GM12865 (cell line): Measurements from ENCODE around the gene SLC66A2.

Experiments
- DNase-seq: peaks from one replicate; pipeline ENCODE4 v3.0.0; 2010; ENCODE audit warnings: low read depth
- H3K4me3 ChIP-seq: 2 replicates; pipeline ENCODE4 v1.5.1; 2011; ENCODE audit warnings: mild to moderate bottlenecking, low read depth, low read length, control low read depth
- TF ChIP-seq, protein P1 (sequence below): IDR thresholded peaks from 2 replicates; pipeline ENCODE4 v1.5.1; 2011; ENCODE audit warnings: low read length, control low read depth, low read depth, inconsistent platforms; ENCODE audit not compliant: insufficient read depth; ENCODE audit errors: missing control alignments

The SLC66A2 gene

DNA sequence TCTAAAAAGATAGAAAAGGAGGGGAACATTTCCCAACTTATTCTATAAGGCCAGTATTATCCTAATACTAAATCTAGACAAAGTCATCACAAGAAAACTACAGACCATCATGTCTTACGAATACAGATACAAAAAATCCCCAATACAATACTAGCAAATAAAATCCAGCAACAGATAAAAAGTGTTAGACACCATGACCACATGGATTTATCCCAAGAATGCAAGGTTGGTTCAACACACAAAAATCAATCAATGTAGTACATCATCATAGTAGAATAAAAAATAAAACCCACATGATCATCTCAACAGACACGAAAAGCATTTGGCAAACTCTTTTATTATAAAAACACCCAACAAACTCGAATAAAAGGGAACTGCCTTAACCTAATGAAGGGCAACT, 18.5 kb downstream of the SLC66A2 start:
- TF ChIP-seq, protein P1, sequence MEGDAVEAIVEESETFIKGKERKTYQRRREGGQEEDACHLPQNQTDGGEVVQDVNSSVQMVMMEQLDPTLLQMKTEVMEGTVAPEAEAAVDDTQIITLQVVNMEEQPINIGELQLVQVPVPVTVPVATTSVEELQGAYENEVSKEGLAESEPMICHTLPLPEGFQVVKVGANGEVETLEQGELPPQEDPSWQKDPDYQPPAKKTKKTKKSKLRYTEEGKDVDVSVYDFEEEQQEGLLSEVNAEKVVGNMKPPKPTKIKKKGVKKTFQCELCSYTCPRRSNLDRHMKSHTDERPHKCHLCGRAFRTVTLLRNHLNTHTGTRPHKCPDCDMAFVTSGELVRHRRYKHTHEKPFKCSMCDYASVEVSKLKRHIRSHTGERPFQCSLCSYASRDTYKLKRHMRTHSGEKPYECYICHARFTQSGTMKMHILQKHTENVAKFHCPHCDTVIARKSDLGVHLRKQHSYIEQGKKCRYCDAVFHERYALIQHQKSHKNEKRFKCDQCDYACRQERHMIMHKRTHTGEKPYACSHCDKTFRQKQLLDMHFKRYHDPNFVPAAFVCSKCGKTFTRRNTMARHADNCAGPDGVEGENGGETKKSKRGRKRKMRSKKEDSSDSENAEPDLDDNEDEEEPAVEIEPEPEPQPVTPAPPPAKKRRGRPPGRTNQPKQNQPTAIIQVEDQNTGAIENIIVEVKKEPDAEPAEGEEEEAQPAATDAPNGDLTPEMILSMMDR: no peak
- DNase-seq: no peak
- H3K4me3 ChIP-seq: no peak overlapping the region

DNA sequence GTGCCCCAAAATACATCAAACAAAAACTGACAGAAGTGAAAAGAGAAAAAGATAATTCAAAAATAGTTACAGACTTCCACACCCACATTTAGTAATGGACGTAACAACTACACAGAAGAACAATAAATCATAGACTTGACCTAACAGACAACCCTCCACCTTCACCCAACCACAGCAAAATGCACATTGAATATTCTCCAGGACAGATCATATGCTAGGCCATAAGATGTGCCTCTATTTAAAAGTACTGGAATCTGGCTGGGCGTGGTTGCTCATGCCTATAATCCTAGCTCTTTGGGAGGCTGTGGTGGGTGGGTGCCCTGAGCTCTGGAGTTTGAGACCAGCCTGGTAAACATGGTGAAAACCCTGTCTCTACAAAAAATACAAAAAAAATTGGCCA, 20.0 kb downstream of the SLC66A2 start:
- DNase-seq: no peak
- no peak overlapping the region for H3K4me3 ChIP-seq
- TF ChIP-seq, protein P1: no peak

- TF ChIP-seq, protein P1: no peak
- no peak overlapping the region for H3K4me3 ChIP-seq
- no peak for DNase-seq
These were observed 21.3 kb downstream of the SLC66A2 start for GRCh38 chr18:79930020-79930642.

GRCh38 chr18:79928563-79928960, 22.9 kb downstream of the SLC66A2 start:
- no peak for DNase-seq
- H3K4me3 ChIP-seq: no peak overlapping the region
- TF ChIP-seq, protein P1: no peak

DNA sequence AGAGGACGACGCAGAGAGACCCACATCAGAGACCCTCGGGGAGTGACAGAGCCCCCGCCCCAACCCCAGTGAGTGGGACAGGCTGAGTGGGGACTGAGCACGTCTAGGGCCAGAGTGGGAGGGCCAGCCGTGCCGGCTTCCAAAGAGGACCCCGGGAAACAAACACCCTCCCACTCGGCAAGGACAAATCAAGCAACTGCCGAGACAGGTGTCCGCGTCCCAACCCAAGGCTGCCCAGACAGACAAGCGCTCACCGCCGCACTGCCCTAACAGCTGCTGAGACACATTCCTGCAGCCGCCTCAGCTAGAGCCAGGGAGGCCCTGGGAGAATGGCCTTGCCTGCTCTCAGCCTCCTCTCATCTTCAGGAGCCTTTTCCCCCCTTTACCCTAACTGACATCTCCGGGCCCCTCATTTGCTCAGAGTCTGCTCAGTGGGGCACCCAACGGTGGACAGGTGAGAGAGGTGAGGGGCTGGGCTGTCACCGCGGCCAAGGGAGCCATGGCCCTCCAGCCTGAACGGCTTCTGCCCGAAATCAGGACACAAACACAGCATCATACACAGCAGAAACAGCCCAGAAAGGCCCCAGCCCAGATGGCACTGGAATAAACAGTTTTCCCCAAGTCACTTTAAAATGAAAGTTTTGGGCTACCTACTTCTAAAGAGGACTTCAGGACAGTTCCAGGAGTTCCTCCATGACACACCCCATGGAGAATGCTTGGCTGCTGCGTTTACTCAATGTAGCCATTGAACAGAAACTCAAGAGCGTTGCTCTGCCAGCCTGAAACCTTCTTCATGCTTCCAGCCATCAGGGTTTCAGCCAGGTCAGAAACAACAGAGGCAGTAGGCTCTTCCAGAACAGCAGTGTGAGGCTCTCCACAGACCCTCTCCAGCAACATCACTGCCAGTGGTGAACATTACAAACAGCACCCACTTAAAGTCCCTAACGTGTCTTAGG, 23.6 kb downstream of the SLC66A2 start:
- no peak for DNase-seq
- TF ChIP-seq, protein P1: no peak
- H3K4me3 ChIP-seq: no peak overlapping the region

DNA sequence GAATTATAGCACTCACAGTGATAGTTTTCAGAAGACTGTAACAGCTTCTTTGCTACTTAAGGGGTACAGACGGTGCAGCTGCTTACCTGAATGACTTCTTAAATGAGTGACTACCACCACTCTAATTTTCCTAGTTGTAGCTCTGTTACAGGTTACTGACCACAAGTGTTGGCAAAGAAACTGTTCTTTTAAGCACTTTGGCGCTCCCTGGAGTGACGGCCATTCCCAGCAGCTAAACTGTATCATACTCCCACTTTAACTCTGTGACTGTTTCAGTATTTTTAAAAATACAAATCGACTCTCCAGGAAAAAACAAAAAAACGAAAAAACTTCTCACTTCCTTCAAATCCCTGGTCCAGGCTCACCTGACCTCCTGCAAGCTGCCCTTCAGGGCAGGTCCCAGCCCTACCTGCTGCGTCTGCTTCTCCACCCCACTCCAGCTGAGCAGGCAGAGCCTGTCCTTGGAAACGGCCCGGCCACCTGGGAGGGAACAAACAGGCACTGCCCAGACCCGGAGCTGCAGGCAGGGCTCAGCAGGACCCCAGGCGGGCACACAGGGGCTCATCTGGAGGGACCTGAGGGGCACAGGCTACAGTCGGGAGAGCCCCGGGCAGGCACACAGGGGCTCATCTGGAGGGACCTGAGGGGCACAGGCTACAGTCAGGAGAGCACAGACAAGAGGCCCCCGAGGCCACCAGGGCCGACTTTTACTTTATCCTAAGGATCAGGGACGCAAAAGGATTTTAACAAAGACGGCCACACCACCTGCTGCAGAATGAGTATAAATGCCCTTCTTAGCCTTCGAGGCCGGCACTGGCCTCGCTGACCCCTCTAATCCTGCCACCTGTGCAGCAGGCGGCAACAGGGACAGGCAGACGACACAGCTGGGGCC, 24.5 kb downstream of the SLC66A2 start:
- TF ChIP-seq, protein P1: no peak
- no peak for DNase-seq
- no peak overlapping the region for H3K4me3 ChIP-seq
